Measurements from ENCODE around the gene PRKACB. TPM values are rescaled to one million over a fixed set of nuclear protein-coding genes. Genes with fewer than 3 reads are reported as not detected.

Gene PRKACB
- total RNA-seq, 2 experiments from 2014 or later, result 16.6 to 38.5 TPM

DNA sequence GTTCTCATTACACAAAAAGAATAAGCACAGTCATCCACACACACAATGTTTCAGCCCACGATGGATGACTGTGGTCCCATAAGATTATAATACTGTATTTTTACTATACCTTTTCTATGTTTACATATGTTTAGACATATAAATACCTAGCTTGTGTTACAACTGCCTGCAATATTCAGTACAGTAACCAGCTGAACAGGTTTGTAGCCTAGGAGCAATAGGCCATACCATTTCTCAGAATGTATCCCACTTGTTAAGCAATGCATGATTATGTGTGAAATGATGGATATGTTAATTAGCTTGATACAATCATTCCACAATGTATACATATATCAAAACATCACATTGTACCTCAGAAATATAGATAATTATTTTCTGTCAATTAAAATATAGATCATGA is 124.3 kb downstream of the PRKACB start:
- no peak for TF ChIP-seq EZH2phosphoT487 (IDR thresholded peaks at IDR 0.05; ENCODE audit: borderline replicate concordance, low read depth, low read length)
- TF ChIP-seq, protein P1, sequence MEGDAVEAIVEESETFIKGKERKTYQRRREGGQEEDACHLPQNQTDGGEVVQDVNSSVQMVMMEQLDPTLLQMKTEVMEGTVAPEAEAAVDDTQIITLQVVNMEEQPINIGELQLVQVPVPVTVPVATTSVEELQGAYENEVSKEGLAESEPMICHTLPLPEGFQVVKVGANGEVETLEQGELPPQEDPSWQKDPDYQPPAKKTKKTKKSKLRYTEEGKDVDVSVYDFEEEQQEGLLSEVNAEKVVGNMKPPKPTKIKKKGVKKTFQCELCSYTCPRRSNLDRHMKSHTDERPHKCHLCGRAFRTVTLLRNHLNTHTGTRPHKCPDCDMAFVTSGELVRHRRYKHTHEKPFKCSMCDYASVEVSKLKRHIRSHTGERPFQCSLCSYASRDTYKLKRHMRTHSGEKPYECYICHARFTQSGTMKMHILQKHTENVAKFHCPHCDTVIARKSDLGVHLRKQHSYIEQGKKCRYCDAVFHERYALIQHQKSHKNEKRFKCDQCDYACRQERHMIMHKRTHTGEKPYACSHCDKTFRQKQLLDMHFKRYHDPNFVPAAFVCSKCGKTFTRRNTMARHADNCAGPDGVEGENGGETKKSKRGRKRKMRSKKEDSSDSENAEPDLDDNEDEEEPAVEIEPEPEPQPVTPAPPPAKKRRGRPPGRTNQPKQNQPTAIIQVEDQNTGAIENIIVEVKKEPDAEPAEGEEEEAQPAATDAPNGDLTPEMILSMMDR (conservative IDR thresholded peaks at IDR 0.05; ENCODE audit: low read length), result no peak
- Histone ChIP-seq H3K27ac (ENCODE audit: low read depth, low read length, poor library complexity, severe bottlenecking) (no peak overlapping the region), H3K4me3 (ENCODE audit: low read depth, low read length, poor library complexity, severe bottlenecking) (no peak overlapping the region), H2AFZ (ENCODE audit: low read length) (no peak overlapping the region), H3K9me2 (ENCODE audit: insufficient read depth, low read length) (no peaks in the 10 kb centered on the region), H3K36me3 (ENCODE audit: insufficient read depth, low read length) (no peaks in the 10 kb centered on the region; the same call in 1 of the 2 replicates), H4K20me1 (ENCODE audit: insufficient read depth, low read length) (no peaks in the 10 kb centered on the region), H3K4me1 (ENCODE audit: insufficient read depth, low read length, poor library complexity, severe bottlenecking) (peaks cover 29% of the 10 kb centered on the region), H3K79me2 (ENCODE audit: insufficient read depth, low read depth, low read length) (no peaks in the 10 kb centered on the region), H3K9me3 (ENCODE audit: low read length) (no peaks in the 10 kb centered on the region; the same call in 1 of the 2 replicates), H3K4me2 (ENCODE audit: low read length) (no peak overlapping the region)
- ChIA-PET CTCF (ENCODE audit: unreplicated experiment) (no interaction called here), POLR2A (interaction anchor here (0.7 to 1.1 kb wide), 4 partner anchors 11 to 34 kb away, joined by 3 to 4 read pairs (median 3); partner anchors contain the start of gene SAMD13)
- intact Hi-C loops (cut with micrococcal nuclease; ENCODE audit: unreplicated experiment), result no loop called here
- no TSS peak for BruUV-seq (replicated peaks)
- DNase-seq (ENCODE audit: low spot score), result no peak

DNA sequence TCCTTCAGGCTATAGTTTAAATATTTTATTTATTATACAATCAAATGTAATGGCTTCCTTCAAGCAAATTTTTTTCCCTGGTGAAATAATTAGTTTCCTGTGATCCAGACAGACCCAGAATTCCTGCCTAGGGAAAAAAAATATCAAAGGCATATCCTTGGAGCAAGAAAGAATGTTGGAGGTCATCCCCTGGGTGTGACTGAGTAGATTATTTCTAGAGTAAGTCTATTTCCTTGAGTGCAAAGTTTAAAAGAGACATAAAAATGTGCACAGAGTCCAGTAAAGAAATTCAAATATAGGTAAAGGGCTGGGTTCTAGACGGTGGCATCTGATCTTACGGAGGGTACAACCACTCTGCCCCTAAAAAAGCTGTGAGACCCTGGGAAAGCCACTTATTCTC is 125.2 kb downstream of the PRKACB start:
- H4K20me1 ChIP-seq (ENCODE audit: insufficient read depth, low read length), result no peaks in the 10 kb centered on the region
- no peak for TF ChIP-seq EZH2phosphoT487 (IDR thresholded peaks at IDR 0.05; ENCODE audit: borderline replicate concordance, low read depth, low read length)
- TF ChIP-seq, protein P1 (conservative IDR thresholded peaks at IDR 0.05; ENCODE audit: low read length), result no peak
- no TSS peak for BruUV-seq (replicated peaks)
- intact Hi-C loops (cut with micrococcal nuclease; ENCODE audit: unreplicated experiment), result no loop called here
- no peak overlapping the region for H3K4me2 ChIP-seq (ENCODE audit: low read length)
- no peaks in the 10 kb centered on the region; the same call in 1 of the 2 replicates for H3K36me3 ChIP-seq (ENCODE audit: insufficient read depth, low read length)
- ChIA-PET CTCF (ENCODE audit: unreplicated experiment) (no interaction called here), POLR2A (interaction anchor here (1.1 kb wide), 1 partner anchor 32 kb away, joined by 4 read pairs; the partner anchor contains the start of gene SAMD13)
- no peak overlapping the region for H3K27ac ChIP-seq (ENCODE audit: low read depth, low read length, poor library complexity, severe bottlenecking)
- no peak overlapping the region for H3K4me3 ChIP-seq (ENCODE audit: low read depth, low read length, poor library complexity, severe bottlenecking)
- no peaks in the 10 kb centered on the region; the same call in 1 of the 2 replicates for H3K9me3 ChIP-seq (ENCODE audit: low read length)
- H3K79me2 ChIP-seq (ENCODE audit: insufficient read depth, low read depth, low read length), result no peaks in the 10 kb centered on the region
- no peak for DNase-seq (ENCODE audit: low spot score)
- peaks cover 30% of the 10 kb centered on the region for H3K4me1 ChIP-seq (ENCODE audit: insufficient read depth, low read length, poor library complexity, severe bottlenecking)
- no peaks in the 10 kb centered on the region for H3K9me2 ChIP-seq (ENCODE audit: insufficient read depth, low read length)
- no peak overlapping the region for H2AFZ ChIP-seq (ENCODE audit: low read length)

DNA sequence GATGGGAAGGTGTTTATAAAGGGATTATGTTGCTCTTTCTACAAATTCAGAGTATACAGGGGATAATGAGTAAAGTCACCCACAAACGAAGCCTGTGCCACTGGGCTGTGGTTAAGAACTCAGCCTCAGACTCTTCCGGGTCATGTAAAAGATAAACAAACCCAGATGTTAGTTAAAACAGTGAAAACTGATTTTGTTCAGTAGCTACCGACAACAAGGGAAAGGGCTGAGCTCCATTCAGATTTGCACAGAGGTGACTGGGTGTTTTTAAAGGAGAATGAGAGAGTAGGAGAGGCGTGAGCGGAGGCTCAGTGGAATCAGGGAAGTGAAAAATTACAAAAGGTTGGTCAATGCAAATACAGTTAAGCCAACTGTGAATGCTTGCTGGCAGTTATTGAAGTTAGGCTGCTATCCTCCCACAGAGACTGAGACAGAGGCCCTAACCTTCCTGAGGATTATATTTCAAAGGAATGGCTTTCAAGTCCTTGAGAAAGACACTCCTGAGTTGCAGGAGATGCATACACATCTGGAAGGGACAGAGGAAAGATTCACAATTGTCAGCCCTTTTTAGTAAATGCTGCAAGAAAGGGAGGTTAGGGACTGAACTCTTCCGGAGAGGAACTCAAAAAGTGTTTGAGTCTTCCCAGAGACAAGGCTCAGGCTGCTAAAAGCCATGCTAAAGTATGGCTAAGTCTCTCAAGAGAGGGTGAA is 127.5 kb downstream of the PRKACB start:
- H2AFZ ChIP-seq (ENCODE audit: low read length), result peak overlapping the region; percentile 88
- intact Hi-C loops (cut with micrococcal nuclease; ENCODE audit: unreplicated experiment), result loop anchor here (1.0 to 5.0 kb wide), 2 partner anchors 30 to 236 kb away; partner anchors contain the start of genes GNG5, SAMD13 and SPATA1
- CTCF ChIA-PET (ENCODE audit: unreplicated experiment), result no interaction called here
- H3K36me3 ChIP-seq (ENCODE audit: insufficient read depth, low read length), result no peaks in the 10 kb centered on the region; the same call in 1 of the 2 replicates
- no peaks in the 10 kb centered on the region for H4K20me1 ChIP-seq (ENCODE audit: insufficient read depth, low read length)
- peak overlapping the region; percentile 92 for H3K4me2 ChIP-seq (ENCODE audit: low read length)
- H3K79me2 ChIP-seq (ENCODE audit: insufficient read depth, low read depth, low read length), result no peaks in the 10 kb centered on the region
- H3K4me1 ChIP-seq (ENCODE audit: insufficient read depth, low read length, poor library complexity, severe bottlenecking), result peaks cover 30% of the 10 kb centered on the region
- H3K27ac ChIP-seq (ENCODE audit: low read depth, low read length, poor library complexity, severe bottlenecking), result peak overlapping the region; percentile 90
- DNase-seq (ENCODE audit: low spot score), result peak; percentile 85
- H3K9me2 ChIP-seq (ENCODE audit: insufficient read depth, low read length), result no peaks in the 10 kb centered on the region
- POLR2A ChIA-PET, result interaction anchor here (0.6 to 2.0 kb wide), 9 partner anchors 14 to 303 kb away, joined by 3 to 16 read pairs (median 3); partner anchors contain the start of genes PRKACB and SAMD13
- H3K4me3 ChIP-seq (ENCODE audit: low read depth, low read length, poor library complexity, severe bottlenecking), result peak overlapping the region; percentile 57
- H3K9me3 ChIP-seq (ENCODE audit: low read length), result no peaks in the 10 kb centered on the region; the same call in 1 of the 2 replicates
- no peak for TF ChIP-seq EZH2phosphoT487 (IDR thresholded peaks at IDR 0.05; ENCODE audit: borderline replicate concordance, low read depth, low read length)
- TF ChIP-seq, protein P1 (conservative IDR thresholded peaks at IDR 0.05; ENCODE audit: low read length), result no peak
- TSS peak; percentile 95 for BruUV-seq (replicated peaks)
